ENCODE measurements around the gene PRKCE. TPM values are rescaled to one million over a fixed set of nuclear protein-coding genes. Genes with fewer than 3 reads are reported as not detected.

PRKCE gene
- total RNA-seq, 5 donors from 2014 or later (not counting 1 experiment from before 2014, with no cell fraction given), result 16.5 to 29.8 (median 23.4) TPM

DNA sequence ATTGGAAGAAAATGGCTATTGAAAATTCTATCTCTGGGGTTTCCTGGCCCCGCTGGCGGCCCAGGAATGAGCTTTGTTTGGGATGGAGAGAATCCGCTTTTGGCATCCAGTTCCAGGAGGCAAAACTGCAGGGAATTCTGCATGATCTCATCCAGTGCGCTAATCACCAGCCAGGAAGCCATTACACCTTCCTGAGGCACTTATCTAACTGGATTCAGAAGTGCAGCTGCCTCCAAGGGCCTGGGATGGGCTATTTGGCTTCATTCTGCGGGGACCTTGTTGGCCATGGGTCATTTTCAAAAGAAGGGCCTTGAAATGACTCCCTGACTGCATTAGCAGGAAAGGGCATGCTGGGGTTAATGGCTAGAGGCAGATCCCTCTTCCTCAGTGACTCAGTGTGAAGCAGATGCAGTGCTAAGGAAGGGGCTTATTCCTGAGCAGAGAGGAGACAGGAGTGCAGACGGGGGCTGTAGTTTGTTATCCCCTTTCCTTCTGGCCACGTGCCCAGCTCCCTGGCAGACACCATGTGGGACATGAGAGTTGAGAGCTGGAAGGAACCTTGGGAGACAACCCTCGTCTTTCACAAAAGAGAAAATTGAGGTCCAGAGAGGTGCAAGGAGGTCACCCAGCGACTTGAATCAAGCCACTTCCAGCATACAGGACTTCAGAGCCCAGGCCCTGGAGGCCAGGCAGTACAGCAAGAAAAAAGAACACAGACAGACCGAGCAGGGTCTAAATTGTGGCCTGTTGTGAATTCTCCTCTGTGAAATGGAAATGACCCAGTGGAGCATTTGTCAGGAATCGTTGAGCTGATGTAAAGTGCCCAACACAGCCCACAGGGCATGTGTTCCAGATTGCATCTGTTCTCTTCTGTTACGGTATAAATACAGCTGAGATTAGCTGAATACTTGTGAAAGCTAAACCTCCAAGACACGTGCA lies 161.8 kb downstream of the PRKCE start:
- Histone ChIP-seq H3K9me3 (no peaks in the 10 kb centered on the region), H3K27me3 (replicated peaks in 1 of 2; ENCODE audit: control insufficient read depth in 2 of 2, extremely low read depth in 1 of 2, insufficient read depth in 2 of 2, low read length in 1 of 2) (no peaks in the 10 kb centered on the region), H3K36me3 (ENCODE audit: control insufficient read depth in 2 of 2, extremely low read depth in 1 of 2, insufficient read depth in 1 of 2, low read length in 1 of 2) (no peaks in the 10 kb centered on the region), H3K4me3 (ENCODE audit: control insufficient read depth in 1 of 2, extremely low read depth in 1 of 2, low read length in 1 of 2) (no peak overlapping the region), H3K4me1 (ENCODE audit: control insufficient read depth in 1 of 2, extremely low read depth in 1 of 2, insufficient read depth in 2 of 2, low read length in 2 of 2) (no peaks in the 10 kb centered on the region), H3K27ac (ENCODE audit: low read length) (no peak overlapping the region)
- H3K27me3 Mint-ChIP-seq, result no peaks in the 10 kb centered on the region
- no peak for DNase-seq
- POLR2A ChIA-PET, result interaction anchor here in 1 of 2 donors (0.7 kb wide), 1 partner anchor 854 kb away, joined by 3 read pairs; no protein-coding TSS in a partner anchor
- CTCF ChIA-PET, result no interaction called here
- WGBS (ENCODE audit: insufficient coverage), result 87% methylated on average over 9 of the region's 13 CpGs
- H3K36me3 Mint-ChIP-seq, result no peaks in the 10 kb centered on the region
- no peak overlapping the region for H3K4me3 Mint-ChIP-seq
- no peak for ATAC-seq (replicated peaks in 1 of 4)
- peaks cover 0 to 2% (median 0%) of the 10 kb centered on the region in 3 donors for H3K4me1 Mint-ChIP-seq
- H3K9me3 Mint-ChIP-seq, result no peaks in the 10 kb centered on the region
- no peak overlapping the region for H3K27ac Mint-ChIP-seq

DNA sequence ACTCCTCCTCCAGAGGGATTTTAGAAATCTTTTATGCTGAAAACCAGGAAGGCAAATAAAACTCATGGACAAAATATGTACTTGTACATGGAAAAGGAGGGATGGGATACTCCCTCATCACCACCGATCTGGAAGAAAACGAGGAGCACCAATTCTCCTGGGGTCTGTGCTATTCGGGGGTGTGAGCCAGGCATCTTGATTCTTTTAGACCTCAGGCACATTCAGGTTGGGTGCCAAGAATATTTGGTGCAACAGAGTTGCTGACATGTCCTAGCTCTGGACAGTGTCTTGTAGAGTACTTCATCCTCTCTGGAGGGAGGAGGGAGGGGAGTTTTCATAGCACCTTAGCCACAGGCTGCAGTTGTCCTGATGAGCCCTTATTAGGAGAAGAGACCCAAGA lies 163.0 kb downstream of the PRKCE start:
- no peak overlapping the region for H3K27ac ChIP-seq (ENCODE audit: low read length)
- no peaks in the 10 kb centered on the region for H3K27me3 Mint-ChIP-seq
- no peak overlapping the region for H3K4me3 ChIP-seq (ENCODE audit: control insufficient read depth in 1 of 2, extremely low read depth in 1 of 2, low read length in 1 of 2)
- no peak overlapping the region for H3K27ac Mint-ChIP-seq
- H3K36me3 ChIP-seq (ENCODE audit: control insufficient read depth in 2 of 2, extremely low read depth in 1 of 2, insufficient read depth in 1 of 2, low read length in 1 of 2), result no peaks in the 10 kb centered on the region
- no peaks in the 10 kb centered on the region for H3K4me1 ChIP-seq (ENCODE audit: control insufficient read depth in 1 of 2, extremely low read depth in 1 of 2, insufficient read depth in 2 of 2, low read length in 2 of 2)
- no peak overlapping the region for H3K4me3 Mint-ChIP-seq
- CTCF ChIA-PET, result no interaction called here
- no peaks in the 10 kb centered on the region for H3K36me3 Mint-ChIP-seq
- POLR2A ChIA-PET, result no interaction called here
- H3K4me1 Mint-ChIP-seq, result peaks cover 0 to 2% (median 0%) of the 10 kb centered on the region in 3 donors
- DNase-seq (no peak), ATAC-seq (replicated peaks in 1 of 4) (no peak)
- no peaks in the 10 kb centered on the region for H3K9me3 ChIP-seq
- H3K27me3 ChIP-seq (replicated peaks in 1 of 2; ENCODE audit: control insufficient read depth in 2 of 2, extremely low read depth in 1 of 2, insufficient read depth in 2 of 2, low read length in 1 of 2), result no peaks in the 10 kb centered on the region
- 90% methylated on average over 2 of the region's 3 CpGs for WGBS (ENCODE audit: insufficient coverage)
- no peaks in the 10 kb centered on the region for H3K9me3 Mint-ChIP-seq

DNA sequence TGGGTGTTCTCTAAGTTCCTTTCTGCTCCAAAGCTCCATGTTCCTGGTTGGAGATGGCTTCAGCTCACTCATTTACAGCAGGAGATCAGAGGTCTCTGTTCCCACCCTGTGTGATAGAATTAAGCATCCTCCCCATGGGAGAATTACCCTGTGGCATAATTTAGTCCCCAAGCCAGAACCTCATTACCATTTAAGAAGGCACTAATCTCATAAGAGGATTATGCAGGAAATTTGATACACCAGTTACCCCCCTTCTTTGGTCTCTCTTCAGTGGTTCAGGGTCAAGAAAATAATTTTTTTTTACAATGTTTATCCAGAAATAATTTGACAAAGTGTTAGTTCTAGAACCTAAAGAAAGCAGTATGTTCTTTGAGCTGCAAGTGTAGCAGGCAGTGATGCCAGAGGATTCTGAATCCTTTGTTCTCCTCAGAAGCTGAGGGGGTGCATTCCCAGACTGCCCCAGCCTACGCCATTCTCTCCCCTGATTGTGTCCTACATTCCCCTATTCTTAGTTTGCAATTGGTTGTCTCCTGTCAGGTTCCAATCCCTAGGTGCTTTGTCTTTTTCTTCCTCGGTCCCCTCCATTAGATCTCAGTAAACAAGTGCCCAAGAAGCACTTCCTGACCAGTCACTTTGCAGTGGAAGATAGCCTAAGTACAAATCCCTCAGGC lies 163.6 kb downstream of the PRKCE start:
- no peaks in the 10 kb centered on the region for H3K27me3 Mint-ChIP-seq
- ATAC-seq (replicated peaks in 1 of 4), result no peak
- Histone ChIP-seq H3K4me1 (ENCODE audit: control insufficient read depth in 1 of 2, extremely low read depth in 1 of 2, insufficient read depth in 2 of 2, low read length in 2 of 2) (no peaks in the 10 kb centered on the region), H3K27me3 (replicated peaks in 1 of 2; ENCODE audit: control insufficient read depth in 2 of 2, extremely low read depth in 1 of 2, insufficient read depth in 2 of 2, low read length in 1 of 2) (no peaks in the 10 kb centered on the region), H3K27ac (ENCODE audit: low read length) (no peak overlapping the region), H3K9me3 (no peaks in the 10 kb centered on the region), H3K4me3 (ENCODE audit: control insufficient read depth in 1 of 2, extremely low read depth in 1 of 2, low read length in 1 of 2) (no peak overlapping the region), H3K36me3 (ENCODE audit: control insufficient read depth in 2 of 2, extremely low read depth in 1 of 2, insufficient read depth in 1 of 2, low read length in 1 of 2) (no peaks in the 10 kb centered on the region)
- no peak overlapping the region for H3K27ac Mint-ChIP-seq
- no peaks in the 10 kb centered on the region for H3K9me3 Mint-ChIP-seq
- H3K36me3 Mint-ChIP-seq, result no peaks in the 10 kb centered on the region
- H3K4me3 Mint-ChIP-seq, result no peak overlapping the region
- WGBS (ENCODE audit: insufficient coverage), result 100% methylated on average over 1 of the region's 2 CpGs
- CTCF ChIA-PET, result no interaction called here
- DNase-seq, result no peak
- POLR2A ChIA-PET, result interaction anchor here in 1 of 2 donors (0.6 kb wide), 1 partner anchor 17 kb away, joined by 3 read pairs; no protein-coding TSS in a partner anchor
- peaks cover 0 to 2% (median 0%) of the 10 kb centered on the region in 3 donors for H3K4me1 Mint-ChIP-seq

DNA sequence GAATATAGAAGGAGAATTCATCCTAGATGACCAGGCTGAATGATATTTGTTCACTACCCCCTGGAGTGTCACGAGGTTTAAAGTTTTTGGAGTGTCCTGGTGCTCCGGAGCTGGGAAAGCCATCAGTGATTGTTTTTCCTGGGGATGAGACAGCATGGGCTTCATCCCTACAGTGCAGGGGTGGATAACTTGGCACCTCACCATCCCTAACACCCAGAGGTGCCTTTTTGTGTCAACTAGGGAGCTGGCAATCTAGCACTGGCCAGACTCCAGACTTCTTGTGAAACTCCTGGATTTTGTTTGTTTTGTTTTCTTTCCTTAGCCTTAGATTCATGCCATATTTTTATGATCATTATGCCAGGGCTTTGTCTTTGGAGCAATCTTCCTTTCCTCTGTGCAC lies 164.8 kb downstream of the PRKCE start:
- Mint-ChIP-seq H3K4me3 (no peak overlapping the region), H3K4me1 (peaks cover 0 to 2% (median 0%) of the 10 kb centered on the region in 3 donors), H3K9me3 (no peaks in the 10 kb centered on the region), H3K27ac (no peak overlapping the region), H3K36me3 (no peaks in the 10 kb centered on the region), H3K27me3 (no peaks in the 10 kb centered on the region)
- no peaks in the 10 kb centered on the region for H3K4me1 ChIP-seq (ENCODE audit: control insufficient read depth in 1 of 2, extremely low read depth in 1 of 2, insufficient read depth in 2 of 2, low read length in 2 of 2)
- CTCF ChIA-PET, result no interaction called here
- H3K36me3 ChIP-seq (ENCODE audit: control insufficient read depth in 2 of 2, extremely low read depth in 1 of 2, insufficient read depth in 1 of 2, low read length in 1 of 2), result no peaks in the 10 kb centered on the region
- WGBS (ENCODE audit: insufficient coverage), result no CpG with 5 or more reads among the region's 2 CpGs
- ATAC-seq (replicated peaks in 1 of 4) (no peak), DNase-seq (no peak)
- no peaks in the 10 kb centered on the region for H3K9me3 ChIP-seq
- no peak overlapping the region for H3K4me3 ChIP-seq (ENCODE audit: control insufficient read depth in 1 of 2, extremely low read depth in 1 of 2, low read length in 1 of 2)
- no peaks in the 10 kb centered on the region for H3K27me3 ChIP-seq (replicated peaks in 1 of 2; ENCODE audit: control insufficient read depth in 2 of 2, extremely low read depth in 1 of 2, insufficient read depth in 2 of 2, low read length in 1 of 2)
- POLR2A ChIA-PET, result no interaction called here
- no peak overlapping the region for H3K27ac ChIP-seq (ENCODE audit: low read length)

DNA sequence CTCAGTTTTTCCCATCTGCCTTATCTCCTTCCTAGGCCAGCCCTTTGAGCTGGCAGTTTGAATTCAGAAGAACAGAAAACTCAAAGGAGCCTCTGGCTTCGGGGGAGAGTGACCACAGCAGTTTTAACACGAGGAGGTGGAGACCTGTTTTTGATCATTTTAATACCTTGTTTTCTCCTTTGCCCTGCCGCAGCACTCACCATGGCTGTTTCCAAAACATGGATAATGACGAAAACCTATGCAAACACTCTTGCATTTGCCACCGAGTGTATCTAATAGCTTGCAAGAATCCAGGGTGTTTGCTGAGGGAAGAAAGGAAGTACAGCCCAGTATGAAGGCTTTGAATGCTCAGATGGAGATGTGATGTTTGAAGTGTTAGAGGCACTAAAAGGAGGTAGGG lies 167.1 kb downstream of the PRKCE start:
- Histone ChIP-seq H3K27me3 (replicated peaks in 1 of 2; ENCODE audit: control insufficient read depth in 2 of 2, extremely low read depth in 1 of 2, insufficient read depth in 2 of 2, low read length in 1 of 2) (no peaks in the 10 kb centered on the region), H3K27ac (ENCODE audit: low read length) (no peak overlapping the region), H3K4me1 (ENCODE audit: control insufficient read depth in 1 of 2, extremely low read depth in 1 of 2, insufficient read depth in 2 of 2, low read length in 2 of 2) (no peaks in the 10 kb centered on the region), H3K36me3 (ENCODE audit: control insufficient read depth in 2 of 2, extremely low read depth in 1 of 2, insufficient read depth in 1 of 2, low read length in 1 of 2) (no peaks in the 10 kb centered on the region), H3K9me3 (no peaks in the 10 kb centered on the region), H3K4me3 (ENCODE audit: control insufficient read depth in 1 of 2, extremely low read depth in 1 of 2, low read length in 1 of 2) (no peak overlapping the region)
- ChIA-PET CTCF (no interaction called here), POLR2A (no interaction called here)
- Mint-ChIP-seq H3K9me3 (no peaks in the 10 kb centered on the region), H3K27me3 (no peaks in the 10 kb centered on the region), H3K36me3 (no peaks in the 10 kb centered on the region), H3K4me1 (peaks cover 0 to 9% (median 2%) of the 10 kb centered on the region in 3 donors), H3K4me3 (no peak overlapping the region), H3K27ac (no peak overlapping the region)
- DNase-seq (no peak), ATAC-seq (replicated peaks in 1 of 4) (no peak)
- WGBS (ENCODE audit: insufficient coverage), result 65% methylated on average over 4 of the region's 5 CpGs

- Mint-ChIP-seq H3K4me3 (no peak overlapping the region), H3K4me1 (peaks cover 9 to 16% (median 12%) of the 10 kb centered on the region in 3 donors), H3K9me3 (no peaks in the 10 kb centered on the region), H3K27me3 (no peaks in the 10 kb centered on the region), H3K27ac (no peak overlapping the region), H3K36me3 (no peaks in the 10 kb centered on the region)
- Histone ChIP-seq H3K4me1 (ENCODE audit: control insufficient read depth in 1 of 2, extremely low read depth in 1 of 2, insufficient read depth in 2 of 2, low read length in 2 of 2) (peaks cover 0 to under 1% of the 10 kb centered on the region in 2 experiments), H3K36me3 (ENCODE audit: control insufficient read depth in 2 of 2, extremely low read depth in 1 of 2, insufficient read depth in 1 of 2, low read length in 1 of 2) (no peaks in the 10 kb centered on the region), H3K27ac (ENCODE audit: low read length) (no peak overlapping the region), H3K27me3 (replicated peaks in 1 of 2; ENCODE audit: control insufficient read depth in 2 of 2, extremely low read depth in 1 of 2, insufficient read depth in 2 of 2, low read length in 1 of 2) (no peaks in the 10 kb centered on the region), H3K4me3 (ENCODE audit: control insufficient read depth in 1 of 2, extremely low read depth in 1 of 2, low read length in 1 of 2) (no peak overlapping the region), H3K9me3 (no peaks in the 10 kb centered on the region)
- ChIA-PET CTCF (no interaction called here), POLR2A (no interaction called here)
- ATAC-seq (replicated peaks in 1 of 4) (no peak), DNase-seq (no peak)
- 77% methylated on average over 3 of the region's 7 CpGs for WGBS (ENCODE audit: insufficient coverage)
Observed at GRCh38 chr2:45820048-45820447, 168.6 kb downstream of the PRKCE start.
